Liver (tissue), 9 donors: ENCODE results near the gene IQCH. TPM values are rescaled to one million over a fixed set of nuclear protein-coding genes. Genes with fewer than 3 reads are reported as not detected.

Source experiments
- DNase-seq: peaks from one replicate; pipeline ENCODE4 v3.0.0-alpha.2; 2017; ENCODE audit warnings: low spot score
- H3K27ac ChIP-seq, 2 donors: one replicate each; pipeline ENCODE4 v1.7.0; 2013; ENCODE audit warnings: inconsistent platforms in 2 of 2, low read length in 2 of 2, control low read depth in 1 of 2, low read depth in 1 of 2, mild to moderate bottlenecking in 1 of 2
- H3K27me3 ChIP-seq, 4 donors: one replicate each; pipeline versions ENCODE4 v1.6.1 to v1.7.0; 2013; ENCODE audit warnings: low read length in 3 of 4, inconsistent platforms in 1 of 4, mild to moderate bottlenecking in 1 of 4, moderate library complexity in 1 of 4; ENCODE audit not compliant: control insufficient read depth in 4 of 4, insufficient read depth in 4 of 4
- H3K36me3 ChIP-seq, 4 donors: one replicate each; pipeline versions ENCODE4 v1.6.1 to v1.7.0; 2013; ENCODE audit warnings: low read length in 3 of 4, mild to moderate bottlenecking in 3 of 4, low read depth in 1 of 4, moderate library complexity in 1 of 4; ENCODE audit not compliant: control insufficient read depth in 4 of 4, insufficient read depth in 3 of 4
- H3K4me1 ChIP-seq, 4 donors: one replicate each; pipeline versions ENCODE4 v1.6.1 to v1.7.0; 2013; ENCODE audit warnings: low read length in 3 of 4, mild to moderate bottlenecking in 3 of 4, moderate library complexity in 1 of 4; ENCODE audit not compliant: control insufficient read depth in 4 of 4, insufficient read depth in 4 of 4
- H3K4me3 ChIP-seq, 3 donors: one replicate each; pipeline versions ENCODE4 v1.6.1 to v1.7.0; 2013; ENCODE audit warnings: low read length in 3 of 3, control low read depth in 1 of 3, low read depth in 1 of 3, mild to moderate bottlenecking in 1 of 3
- H3K9ac ChIP-seq, 2 donors: one replicate each; pipeline ENCODE4 v1.7.0; 2013; ENCODE audit warnings: low read length in 2 of 2, mild to moderate bottlenecking in 2 of 2, moderate library complexity in 2 of 2, control low read depth in 1 of 2, low read depth in 1 of 2
- H3K9me3 ChIP-seq, 4 donors: one replicate each; pipeline versions ENCODE4 v1.6.1 to v1.7.0; 2013; ENCODE audit warnings: low read length in 3 of 4; ENCODE audit not compliant: control insufficient read depth in 4 of 4
- ATF3 ChIP-seq: IDR thresholded peaks from 2 replicates; pipeline ENCODE4 v1.6.1; 2016; ENCODE audit warnings: antibody characterized with exemption
- CTCF ChIP-seq: fragments of 150-350 bp; IDR thresholded peaks from 2 replicates; pipeline ENCODE4 v1.5.1; 2017; ENCODE audit warnings: improper control_type of control experiment, low read depth, low read length; ENCODE audit not compliant: missing input control
- FOXA1 ChIP-seq: IDR thresholded peaks from 2 replicates; pipeline ENCODE4 v1.6.1; 2016; ENCODE audit warnings: antibody characterized with exemption
- FOXA2 ChIP-seq: IDR thresholded peaks from 2 replicates; pipeline ENCODE4 v1.6.1; 2016; ENCODE audit warnings: antibody characterized with exemption
- GABPA ChIP-seq, 2 donors: IDR thresholded peaks in 1 of 2; conservative IDR thresholded peaks in 1 of 2; 2 replicates each; pipeline ENCODE4 v1.6.1; 2016; ENCODE audit warnings: antibody characterized with exemption in 2 of 2, mild to moderate bottlenecking in 1 of 2, moderate library complexity in 1 of 2
- HNF4A ChIP-seq, 2 donors: conservative IDR thresholded peaks; 2 replicates each; pipeline ENCODE4 v1.6.1; 2016; ENCODE audit warnings: antibody characterized with exemption in 2 of 2, mild to moderate bottlenecking in 2 of 2
- HNF4G ChIP-seq: IDR thresholded peaks from 2 replicates; pipeline ENCODE4 v1.6.1; 2016; ENCODE audit warnings: antibody characterized with exemption
- JUND ChIP-seq, 2 donors: IDR thresholded peaks; 2 replicates each; pipeline ENCODE4 v1.6.1; 2016; ENCODE audit warnings: antibody characterized with exemption in 2 of 2
- MAX ChIP-seq: IDR thresholded peaks from 2 replicates; pipeline ENCODE4 v1.6.1; 2016; ENCODE audit warnings: antibody characterized with exemption
- NR2F2 ChIP-seq: IDR thresholded peaks from 2 replicates; pipeline ENCODE4 v1.6.1; 2016; ENCODE audit warnings: antibody characterized with exemption
- RAD21 ChIP-seq, 2 donors: IDR thresholded peaks; 2 replicates each; pipeline ENCODE4 v1.6.1; 2016; ENCODE audit warnings: antibody characterized with exemption in 2 of 2, mild to moderate bottlenecking in 2 of 2
- SP1 ChIP-seq: IDR thresholded peaks from 2 replicates; pipeline ENCODE4 v1.6.1; 2018; ENCODE audit warnings: antibody characterized with exemption, mild to moderate bottlenecking
- TAF1 ChIP-seq: conservative IDR thresholded peaks from 2 replicates; pipeline ENCODE4 v1.6.1; 2016; ENCODE audit warnings: antibody characterized with exemption, mild to moderate bottlenecking
- YY1 ChIP-seq: IDR thresholded peaks from 2 replicates; pipeline ENCODE4 v1.6.1; 2016; ENCODE audit warnings: antibody characterized with exemption, mild to moderate bottlenecking
- WGBS: extraction: QIAGEN DNeasy Blood & Tissue Kit; methylation state at CpG from one replicate; pipeline ENCODE4 v1.1.7; 2013; 5-methylcytosine and 5-hydroxymethylcytosine counted together
- polyA plus RNA-seq, 2 donors: library from polyadenylated mRNA; stranded (reverse) in 1 of 2; unstranded in 1 of 2; fragments of 200-250 nt in 1 of 2; fragments of >200 nt in 1 of 2; fragmentation: Nextera tagmentation in 1 of 2; extraction: Ambion mirVana in 1 of 2; gene quantifications; one replicate each; pipeline versions ENCODE4 v1.2.1 to v1.2.3, GENCODE V29; 2013 to 2015
- total RNA-seq, 2 donors: library from RNA; depleted of rRNA; stranded (reverse); fragments of >200 nt; gene quantifications; one replicate each; pipeline ENCODE4 v1.2.3, GENCODE V29; 2014
- TF ChIP-seq, protein P1 (sequence below): IDR thresholded peaks from 2 replicates; pipeline ENCODE4 v1.6.1; 2016; ENCODE audit warnings: antibody characterized with exemption, mild to moderate bottlenecking
- donor health status: healthy.
- donor health status: healthy.
- donor health status: healthy.
- donor health status: healthy.
- donor health status: healthy.

Gene IQCH
- total and polyA plus RNA-seq, 4 donors = 0.23 to 1.6 (median 0.86) TPM

- no peak overlapping the region for H3K9ac ChIP-seq
- peaks cover 0 to under 1% (median 0%) of the 10 kb centered on the region in 4 donors for H3K4me1 ChIP-seq
- no peak for TF ChIP-seq YY1
- TF ChIP-seq TAF1 = no peak
- no peak for TF ChIP-seq GABPA (IDR thresholded peaks at IDR 0.05 in 1 of 2, conservative IDR thresholded peaks at IDR 0.05 in 1 of 2)
- TF ChIP-seq CTCF = no peak
- no peak for TF ChIP-seq FOXA1
- no peak for TF ChIP-seq HNF4G
- TF ChIP-seq RAD21 (IDR thresholded peaks at IDR 0.05) = no peak
- no peak for TF ChIP-seq HNF4A (conservative IDR thresholded peaks at IDR 0.05)
- TF ChIP-seq NR2F2 = no peak
- no peak for TF ChIP-seq ATF3
- TF ChIP-seq JUND (IDR thresholded peaks at IDR 0.05) = no peak
- TF ChIP-seq SP1 = no peak
- no peak for TF ChIP-seq FOXA2
- TF ChIP-seq MAX = no peak
- no peak for DNase-seq
- no peak overlapping the region for H3K27ac ChIP-seq
- 98% methylated on average over 3 of the region's 3 CpGs for WGBS
- no peaks in the 10 kb centered on the region for H3K9me3 ChIP-seq
- H3K36me3 ChIP-seq = peaks cover 2 to 23% (median 17%) of the 10 kb centered on the region in 4 donors
- H3K4me3 ChIP-seq = no peak overlapping the region
- H3K27me3 ChIP-seq = no peaks in the 10 kb centered on the region
These were observed 260.5 kb downstream of the IQCH start for GRCh38 chr15:67515090-67515489.

DNA sequence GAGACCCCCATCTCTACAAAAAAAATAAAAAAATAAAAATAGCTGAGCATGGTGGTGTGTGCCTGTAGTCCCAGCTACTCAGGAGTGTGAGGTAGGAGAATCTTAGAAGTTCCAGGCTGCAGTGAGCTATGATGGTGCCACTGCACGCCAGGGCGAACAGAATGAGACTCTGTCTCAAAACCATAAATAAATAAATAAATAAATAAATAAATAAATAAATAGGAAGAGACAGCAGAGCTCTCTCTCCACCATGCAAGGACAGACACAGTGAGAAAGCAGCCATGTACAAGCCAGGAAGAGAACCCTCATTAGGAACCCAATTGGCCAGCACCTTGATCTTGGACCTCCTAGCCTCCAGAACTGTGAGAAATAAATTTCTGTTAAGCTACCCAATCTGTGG lies 261.0 kb downstream of the IQCH start:
- Histone ChIP-seq H3K4me3 (no peak overlapping the region), H3K9ac (no peak overlapping the region), H3K4me1 (peaks cover 0 to 4% (median 2%) of the 10 kb centered on the region in 4 donors), H3K9me3 (no peaks in the 10 kb centered on the region), H3K36me3 (peaks cover 1 to 23% (median 16%) of the 10 kb centered on the region in 4 donors), H3K27ac (no peak overlapping the region), H3K27me3 (no peaks in the 10 kb centered on the region)
- 100% methylated on average over 2 of the region's 2 CpGs for WGBS
- TF ChIP-seq, protein P1, sequence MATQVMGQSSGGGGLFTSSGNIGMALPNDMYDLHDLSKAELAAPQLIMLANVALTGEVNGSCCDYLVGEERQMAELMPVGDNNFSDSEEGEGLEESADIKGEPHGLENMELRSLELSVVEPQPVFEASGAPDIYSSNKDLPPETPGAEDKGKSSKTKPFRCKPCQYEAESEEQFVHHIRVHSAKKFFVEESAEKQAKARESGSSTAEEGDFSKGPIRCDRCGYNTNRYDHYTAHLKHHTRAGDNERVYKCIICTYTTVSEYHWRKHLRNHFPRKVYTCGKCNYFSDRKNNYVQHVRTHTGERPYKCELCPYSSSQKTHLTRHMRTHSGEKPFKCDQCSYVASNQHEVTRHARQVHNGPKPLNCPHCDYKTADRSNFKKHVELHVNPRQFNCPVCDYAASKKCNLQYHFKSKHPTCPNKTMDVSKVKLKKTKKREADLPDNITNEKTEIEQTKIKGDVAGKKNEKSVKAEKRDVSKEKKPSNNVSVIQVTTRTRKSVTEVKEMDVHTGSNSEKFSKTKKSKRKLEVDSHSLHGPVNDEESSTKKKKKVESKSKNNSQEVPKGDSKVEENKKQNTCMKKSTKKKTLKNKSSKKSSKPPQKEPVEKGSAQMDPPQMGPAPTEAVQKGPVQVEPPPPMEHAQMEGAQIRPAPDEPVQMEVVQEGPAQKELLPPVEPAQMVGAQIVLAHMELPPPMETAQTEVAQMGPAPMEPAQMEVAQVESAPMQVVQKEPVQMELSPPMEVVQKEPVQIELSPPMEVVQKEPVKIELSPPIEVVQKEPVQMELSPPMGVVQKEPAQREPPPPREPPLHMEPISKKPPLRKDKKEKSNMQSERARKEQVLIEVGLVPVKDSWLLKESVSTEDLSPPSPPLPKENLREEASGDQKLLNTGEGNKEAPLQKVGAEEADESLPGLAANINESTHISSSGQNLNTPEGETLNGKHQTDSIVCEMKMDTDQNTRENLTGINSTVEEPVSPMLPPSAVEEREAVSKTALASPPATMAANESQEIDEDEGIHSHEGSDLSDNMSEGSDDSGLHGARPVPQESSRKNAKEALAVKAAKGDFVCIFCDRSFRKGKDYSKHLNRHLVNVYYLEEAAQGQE = no peak
- no peak for TF ChIP-seq SP1
- no peak for DNase-seq
